A673 (cell line): ENCODE data around the gene RSAD2.

Source experiments
- EZH2 ChIP-seq: fragments of 200-600 bp; sonication (generic); IDR thresholded peaks from 2 replicates; pipeline ENCODE4 v1.6.1; 2017; ENCODE audit warnings: borderline replicate concordance, low read depth, mild to moderate bottlenecking, mixed read lengths, antibody characterized with exemption, low read length; ENCODE audit not compliant: poor library complexity, severe bottlenecking
- TF ChIP-seq, protein P1 (sequence below): fragments of 300-800, 200-600 bp; sonication (generic); conservative IDR thresholded peaks from 2 replicates; pipeline ENCODE4 v1.5.1; 2017; ENCODE audit warnings: low read depth, mild to moderate bottlenecking, antibody characterized with exemption, low read length, moderate library complexity, mixed read lengths

GRCh38 chr2:6838673-6839319, 38.8 kb upstream of the RSAD2 start:
- TF ChIP-seq, protein P1, sequence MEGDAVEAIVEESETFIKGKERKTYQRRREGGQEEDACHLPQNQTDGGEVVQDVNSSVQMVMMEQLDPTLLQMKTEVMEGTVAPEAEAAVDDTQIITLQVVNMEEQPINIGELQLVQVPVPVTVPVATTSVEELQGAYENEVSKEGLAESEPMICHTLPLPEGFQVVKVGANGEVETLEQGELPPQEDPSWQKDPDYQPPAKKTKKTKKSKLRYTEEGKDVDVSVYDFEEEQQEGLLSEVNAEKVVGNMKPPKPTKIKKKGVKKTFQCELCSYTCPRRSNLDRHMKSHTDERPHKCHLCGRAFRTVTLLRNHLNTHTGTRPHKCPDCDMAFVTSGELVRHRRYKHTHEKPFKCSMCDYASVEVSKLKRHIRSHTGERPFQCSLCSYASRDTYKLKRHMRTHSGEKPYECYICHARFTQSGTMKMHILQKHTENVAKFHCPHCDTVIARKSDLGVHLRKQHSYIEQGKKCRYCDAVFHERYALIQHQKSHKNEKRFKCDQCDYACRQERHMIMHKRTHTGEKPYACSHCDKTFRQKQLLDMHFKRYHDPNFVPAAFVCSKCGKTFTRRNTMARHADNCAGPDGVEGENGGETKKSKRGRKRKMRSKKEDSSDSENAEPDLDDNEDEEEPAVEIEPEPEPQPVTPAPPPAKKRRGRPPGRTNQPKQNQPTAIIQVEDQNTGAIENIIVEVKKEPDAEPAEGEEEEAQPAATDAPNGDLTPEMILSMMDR: no peak
- TF ChIP-seq EZH2: no peak
